Keratinocyte (primary cell): Measurements from ENCODE around the gene PKP2. TPM values are rescaled to one million over a fixed set of nuclear protein-coding genes. Genes with fewer than 3 reads are reported as not detected.

Experiments
- DNase-seq: peaks from one replicate; pipeline ENCODE4 v3.0.0-alpha.2; 2011; ENCODE audit warnings: low read depth, missing footprints, low spot score
- FAIRE-seq: peaks from 2 replicates; lab custom pipeline; 2011; peaks lifted over from hg19 to GRCh38; lab: Jason Lieb, UNC
- H2AFZ ChIP-seq: 2 replicates; pipeline ENCODE4 v1.6.0; 2012; ENCODE audit warnings: low read length, control low read depth, inconsistent platforms; ENCODE audit not compliant: control insufficient read depth
- H3K27ac ChIP-seq: 2 replicates; pipeline ENCODE4 v1.5.1; 2011; ENCODE audit warnings: low read length; ENCODE audit not compliant: control insufficient read depth, insufficient read depth
- H3K27me3 ChIP-seq: 3 replicates; pipeline ENCODE4 v1.6.0; 2011; ENCODE audit warnings: low read length; ENCODE audit not compliant: control insufficient read depth, insufficient read depth; ENCODE audit errors: extremely low read depth
- H3K36me3 ChIP-seq, 2 experiments: 2 replicates in 1 of 2; 3 replicates in 1 of 2; pipeline ENCODE4 v1.5.1; 2011; ENCODE audit warnings: low read length in 2 of 2, mild to moderate bottlenecking in 1 of 2; ENCODE audit not compliant: control insufficient read depth in 2 of 2, insufficient read depth in 2 of 2; ENCODE audit errors: extremely low read depth in 1 of 2
- H3K4me1 ChIP-seq: 3 replicates; pipeline ENCODE4 v1.5.1; 2011; ENCODE audit warnings: low read length; ENCODE audit not compliant: control insufficient read depth, insufficient read depth; ENCODE audit errors: extremely low read depth
- H3K4me2 ChIP-seq: 3 replicates; pipeline ENCODE4 v1.6.0; 2011; ENCODE audit warnings: low read depth, low read length; ENCODE audit not compliant: control insufficient read depth, insufficient read depth; ENCODE audit errors: extremely low read depth
- H3K4me3 ChIP-seq, 3 experiments: fragments of 200-600 bp in 1 of 3; sonication (generic) in 1 of 3; 2 replicates in 2 of 3; 3 replicates in 1 of 3; pipeline ENCODE4 v1.5.1; 2011 to 2016; ENCODE audit warnings: low read length in 3 of 3, mild to moderate bottlenecking in 3 of 3, control low read depth in 2 of 3, inconsistent platforms in 1 of 3, low read depth in 1 of 3, mixed read lengths in 1 of 3, mixed run types in 1 of 3, moderate library complexity in 1 of 3; ENCODE audit not compliant: control insufficient read depth in 2 of 3, insufficient read depth in 2 of 3; ENCODE audit errors: extremely low read depth in 1 of 3
- H3K79me2 ChIP-seq: 2 replicates; pipeline ENCODE4 v1.6.0; 2012; ENCODE audit warnings: low read length; ENCODE audit not compliant: control insufficient read depth, insufficient read depth
- H3K9ac ChIP-seq: 3 replicates; pipeline ENCODE4 v1.6.0; 2011; ENCODE audit warnings: low read length; ENCODE audit not compliant: control insufficient read depth, insufficient read depth; ENCODE audit errors: extremely low read depth
- H3K9me1 ChIP-seq: 3 replicates; pipeline ENCODE4 v1.6.0; 2011; ENCODE audit warnings: low read length; ENCODE audit not compliant: control insufficient read depth, insufficient read depth; ENCODE audit errors: extremely low read depth
- H3K9me3 ChIP-seq: 2 replicates; pipeline ENCODE4 v1.5.1; 2012; ENCODE audit warnings: low read depth, low read length; ENCODE audit not compliant: control insufficient read depth
- H4K20me1 ChIP-seq: 3 replicates; pipeline ENCODE4 v1.6.0; 2011; ENCODE audit warnings: low read length; ENCODE audit not compliant: control insufficient read depth, insufficient read depth; ENCODE audit errors: extremely low read depth
- EZH2 ChIP-seq: IDR thresholded peaks from one replicate; pipeline ENCODE4 v1.6.1; 2012; ENCODE audit warnings: inconsistent platforms, mild to moderate bottlenecking, low read length, moderate library complexity
- dilution Hi-C: fragments of 300-500 bp; cut with MboI; formaldehyde crosslinking; loops from one replicate; pipeline ENCODE4 v1.7.0; 2020; ENCODE audit warnings: low sequenced_read_pairs; ENCODE audit not compliant: extremely low pct_ligation_motif_present
- polyA plus RNA-seq, 5 experiments: library from polyadenylated mRNA; depleted of rRNA in 3 of 5; stranded (reverse) in 3 of 5; stranded (forward) in 1 of 5; unstranded in 1 of 5; fragments of >200 nt; gene quantifications; 1 replicate in 1 of 5; 2 replicates in 3 of 5; 3 replicates in 1 of 5; pipeline versions ENCODE4 v1.2.1 to v1.2.3, GENCODE V29; 2011 to 2012; ENCODE audit warnings: missing spikeins in 2 of 5, low read depth in 1 of 5, low replicate concordance in 1 of 5
- TF ChIP-seq, protein P1 (sequence below), 3 experiments: IDR thresholded peaks in 1 of 3; conservative IDR thresholded peaks in 1 of 3; optimal IDR thresholded peaks in 1 of 3; 2 replicates in 2 of 3; 3 replicates in 1 of 3; pipeline versions ENCODE3 to v1.5.1; 2011; ENCODE audit warnings: low read length in 3 of 3, mild to moderate bottlenecking in 3 of 3, moderate library complexity in 2 of 3, control low read depth in 1 of 3, inconsistent platforms in 1 of 3; ENCODE audit not compliant: insufficient read depth in 2 of 3; ENCODE audit errors: extremely low read depth in 1 of 3

The PKP2 gene
- polyA plus RNA-seq, 1 donor (not counting 4 experiments of a cell fraction or from before 2014, with no cell fraction given), result 50.4 TPM

DNA sequence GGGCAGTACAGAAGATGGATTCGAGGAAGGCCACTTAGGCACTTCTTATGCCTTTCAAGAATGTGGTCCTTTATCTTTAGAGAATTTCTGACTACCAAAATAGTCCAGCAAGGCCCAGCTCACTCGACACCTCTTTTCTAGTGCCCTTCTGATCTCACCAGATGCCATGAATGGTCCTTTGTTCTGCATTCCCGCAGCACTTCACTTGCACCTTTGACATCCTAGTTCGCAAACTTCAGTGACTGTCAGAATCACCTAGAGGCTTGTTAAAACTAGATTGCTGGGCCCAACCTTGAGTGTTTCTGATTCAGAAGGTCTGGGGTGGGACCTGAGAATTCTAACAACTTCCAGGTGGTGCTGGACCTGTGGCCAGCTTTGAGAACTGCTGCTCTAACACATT, 56.7 kb downstream of the PKP2 start:
- Histone ChIP-seq H3K27ac (no peak overlapping the region), H3K9me3 (no peaks in the 10 kb centered on the region), H3K9ac (no peak overlapping the region), H3K4me1 (peaks cover 6% of the 10 kb centered on the region), H3K79me2 (peaks cover 4% of the 10 kb centered on the region), H3K27me3 (no peaks in the 10 kb centered on the region), H3K9me1 (no peaks in the 10 kb centered on the region), H3K4me3 (no peak overlapping the region), H3K4me2 (no peak overlapping the region), H2AFZ (no peak overlapping the region), H3K36me3 (peaks cover 15 to 28% of the 10 kb centered on the region in 2 experiments), H4K20me1 (no peaks in the 10 kb centered on the region)
- TF ChIP-seq, protein P1, sequence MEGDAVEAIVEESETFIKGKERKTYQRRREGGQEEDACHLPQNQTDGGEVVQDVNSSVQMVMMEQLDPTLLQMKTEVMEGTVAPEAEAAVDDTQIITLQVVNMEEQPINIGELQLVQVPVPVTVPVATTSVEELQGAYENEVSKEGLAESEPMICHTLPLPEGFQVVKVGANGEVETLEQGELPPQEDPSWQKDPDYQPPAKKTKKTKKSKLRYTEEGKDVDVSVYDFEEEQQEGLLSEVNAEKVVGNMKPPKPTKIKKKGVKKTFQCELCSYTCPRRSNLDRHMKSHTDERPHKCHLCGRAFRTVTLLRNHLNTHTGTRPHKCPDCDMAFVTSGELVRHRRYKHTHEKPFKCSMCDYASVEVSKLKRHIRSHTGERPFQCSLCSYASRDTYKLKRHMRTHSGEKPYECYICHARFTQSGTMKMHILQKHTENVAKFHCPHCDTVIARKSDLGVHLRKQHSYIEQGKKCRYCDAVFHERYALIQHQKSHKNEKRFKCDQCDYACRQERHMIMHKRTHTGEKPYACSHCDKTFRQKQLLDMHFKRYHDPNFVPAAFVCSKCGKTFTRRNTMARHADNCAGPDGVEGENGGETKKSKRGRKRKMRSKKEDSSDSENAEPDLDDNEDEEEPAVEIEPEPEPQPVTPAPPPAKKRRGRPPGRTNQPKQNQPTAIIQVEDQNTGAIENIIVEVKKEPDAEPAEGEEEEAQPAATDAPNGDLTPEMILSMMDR (optimal IDR thresholded peaks at IDR 0.05 in 1 of 3, IDR thresholded peaks at IDR 0.05 in 1 of 3, conservative IDR thresholded peaks at IDR 0.05 in 1 of 3; ENCODE audit: extremely low read depth in 1 of 3, insufficient read depth in 2 of 3, low read length in 3 of 3), result no peak
- TF ChIP-seq EZH2, result no peak
- DNase-seq (no peak), FAIRE-seq (no peak)
- dilution Hi-C loops, result no loop called here

DNA sequence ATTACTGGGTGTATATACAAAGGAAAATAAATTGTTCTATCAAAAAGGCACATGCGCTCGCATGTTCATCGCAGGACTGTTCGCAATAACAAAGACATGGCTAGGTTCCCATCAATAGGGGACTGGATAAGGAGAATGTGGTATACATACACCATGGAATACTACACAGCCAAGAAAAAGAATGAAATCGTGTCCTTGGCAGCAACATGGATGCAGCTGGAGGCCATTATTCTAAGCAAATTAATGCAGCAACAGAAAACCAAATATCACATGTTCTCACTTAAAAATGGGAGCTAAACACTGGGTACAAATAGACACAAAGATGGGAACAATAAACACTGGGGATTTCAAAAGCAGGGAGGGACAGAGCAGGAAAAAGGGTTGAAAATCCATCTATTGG, 58.6 kb downstream of the PKP2 start:
- no peak overlapping the region for H3K4me3 ChIP-seq
- peaks cover 2% of the 10 kb centered on the region for H3K79me2 ChIP-seq
- DNase-seq (no peak), FAIRE-seq (no peak)
- dilution Hi-C loops, result no loop called here
- peaks cover 22 to 28% of the 10 kb centered on the region in 2 experiments for H3K36me3 ChIP-seq
- H3K4me1 ChIP-seq, result peaks cover 6% of the 10 kb centered on the region
- no peaks in the 10 kb centered on the region for H3K27me3 ChIP-seq
- TF ChIP-seq, protein P1 (optimal IDR thresholded peaks at IDR 0.05 in 1 of 3, IDR thresholded peaks at IDR 0.05 in 1 of 3, conservative IDR thresholded peaks at IDR 0.05 in 1 of 3; ENCODE audit: extremely low read depth in 1 of 3, insufficient read depth in 2 of 3, low read length in 3 of 3), result no peak
- no peak for TF ChIP-seq EZH2
- H4K20me1 ChIP-seq, result no peaks in the 10 kb centered on the region
- no peak overlapping the region for H3K27ac ChIP-seq
- H3K4me2 ChIP-seq, result no peak overlapping the region
- no peak overlapping the region for H2AFZ ChIP-seq
- no peaks in the 10 kb centered on the region for H3K9me1 ChIP-seq
- no peaks in the 10 kb centered on the region for H3K9me3 ChIP-seq
- H3K9ac ChIP-seq, result no peak overlapping the region
